Stimulated activated CD8-positive, alpha-beta memory T cell treated with anti-CD3 and anti-CD28 coated beads, Interleukin-12 subunit alpha, Interleukin-12 subunit beta, amount 100 ng/mL, for 24 hours (primary cell): ENCODE data around the gene CTSK.
"Not testable (repeated sequence)": the region's sequence is repeated elsewhere in the genome, so short reads cannot be mapped to it uniquely, and the experiment has no call there.

Source experiments
- DNase-seq: peaks from one replicate; pipeline ENCODE4 v3.0.0-alpha.2; 2020; ENCODE audit errors: extremely low read depth

The CTSK gene

GRCh38 chr1:150808121-150808520, at the start of gene CTSK:
CTSK (minus strand) TSS chr1:150808260; CDS start chr1:150806805, 1,455 bp downstream.
- no peak for DNase-seq

GRCh38 chr1:150852734-150853133, 44.7 kb upstream of the CTSK start:
- DNase-seq, result not testable (repeated sequence)

- not testable (repeated sequence) for DNase-seq
Observed at GRCh38 chr1:150850801-150851362, 42.8 kb upstream of the CTSK start.

- no peak for DNase-seq
Observed at GRCh38 chr1:150846473-150847146, 38.5 kb upstream of the CTSK start.

GRCh38 chr1:150843474-150843873, 35.4 kb upstream of the CTSK start:
- DNase-seq, result no peak

GRCh38 chr1:150842964-150843363, 34.9 kb upstream of the CTSK start:
- no peak for DNase-seq

- DNase-seq, result no peak
Observed at GRCh38 chr1:150842343-150842742, 34.3 kb upstream of the CTSK start.

GRCh38 chr1:150841626-150842025, 33.6 kb upstream of the CTSK start:
- DNase-seq, result no peak

GRCh38 chr1:150840850-150841249, 32.8 kb upstream of the CTSK start:
- DNase-seq, result not testable (repeated sequence)

GRCh38 chr1:150836129-150836773, 28.2 kb upstream of the CTSK start:
- no peak for DNase-seq

GRCh38 chr1:150833961-150834360, 25.9 kb upstream of the CTSK start:
- not testable (repeated sequence) for DNase-seq

GRCh38 chr1:150832597-150832996, 24.5 kb upstream of the CTSK start:
- DNase-seq, result no peak

- DNase-seq, result no peak
Observed at GRCh38 chr1:150829751-150830150, 21.7 kb upstream of the CTSK start.

GRCh38 chr1:150826299-150826698, 18.2 kb upstream of the CTSK start:
- DNase-seq, result no peak

GRCh38 chr1:150820730-150821512, 12.9 kb upstream of the CTSK start:
- DNase-seq, result no peak

GRCh38 chr1:150815871-150816270, 7.8 kb upstream of the CTSK start:
- no peak for DNase-seq

- no peak for DNase-seq
Observed at GRCh38 chr1:150813028-150813707, 5.1 kb upstream of the CTSK start.

GRCh38 chr1:150810958-150811659, 3.0 kb upstream of the CTSK start:
- DNase-seq, result no peak

- DNase-seq, result no peak
Observed at GRCh38 chr1:150809651-150810050, 1.6 kb upstream of the CTSK start.

GRCh38 chr1:150808846-150809245, 786 bp upstream of the CTSK start:
- no peak for DNase-seq
